ENCODE measurements around the gene FMNL1. TPM values are rescaled to one million over a fixed set of nuclear protein-coding genes. Genes with fewer than 3 reads are reported as not detected.

FMNL1 gene
- total RNA-seq, 1 experiment from 2014 or later = 3.0 TPM

- Mint-ChIP-seq H3K27ac (ENCODE audit: unreplicated experiment) (no peak overlapping the region), H3K36me3 (ENCODE audit: insufficient read depth, unreplicated experiment) (no peaks in the 10 kb centered on the region), H3K4me1 (ENCODE audit: low read depth, unreplicated experiment) (no peaks in the 10 kb centered on the region), H3K9me3 (ENCODE audit: unreplicated experiment) (no peaks in the 10 kb centered on the region), H3K27me3 (ENCODE audit: insufficient read depth, unreplicated experiment) (peaks cover 4% of the 10 kb centered on the region), H3K4me3 (ENCODE audit: unreplicated experiment) (no peak overlapping the region)
- intact Hi-C loops (cut with micrococcal nuclease; ENCODE audit: unreplicated experiment) = loop anchor here (5.0 kb wide), 1 partner anchor 197 kb away; no protein-coding TSS in a partner anchor
- ChIA-PET CTCF (interaction anchor here (0.9 to 2.6 kb wide), 4 partner anchors 10 to 95 kb away, joined by 3 to 23 read pairs (median 12); partner anchors contain the start of gene ACBD4), POLR2A (interaction anchor here (1.9 kb wide), 1 partner anchor 82 kb away, joined by 7 read pairs; the partner anchor contains the start of gene HEXIM1)
- DNase-seq = no peak
- H3K27me3 ChIP-seq (replicated peaks; ENCODE audit: control insufficient read depth, insufficient read depth, low read length) = no peaks in the 10 kb centered on the region
- no peak overlapping the region for H3K4me3 ChIP-seq (ENCODE audit: low read depth, low read length)
- no peaks in the 10 kb centered on the region for H3K9me3 ChIP-seq
- no peak for TF ChIP-seq CTCF (IDR thresholded peaks at IDR 0.05; ENCODE audit: insufficient read depth in 1 of 2, low read depth in 1 of 2, low read length in 1 of 2, severe bottlenecking in 1 of 2, unreplicated experiment in 1 of 2)
- no peaks in the 10 kb centered on the region for H3K36me3 ChIP-seq (ENCODE audit: control insufficient read depth, insufficient read depth, low read length)
- peaks cover 18% of the 10 kb centered on the region for H3K4me1 ChIP-seq
- no TSS peak for BruUV-seq (replicated peaks)
Observed at GRCh38 chr17:45229681-45230409, 8.2 kb downstream of the FMNL1 start.

- Mint-ChIP-seq H3K27ac (ENCODE audit: unreplicated experiment) (no peak overlapping the region), H3K4me1 (ENCODE audit: low read depth, unreplicated experiment) (no peaks in the 10 kb centered on the region), H3K9me3 (ENCODE audit: unreplicated experiment) (no peaks in the 10 kb centered on the region), H3K36me3 (ENCODE audit: insufficient read depth, unreplicated experiment) (no peaks in the 10 kb centered on the region), H3K27me3 (ENCODE audit: insufficient read depth, unreplicated experiment) (peaks cover 4% of the 10 kb centered on the region), H3K4me3 (ENCODE audit: unreplicated experiment) (no peak overlapping the region)
- CTCF ChIA-PET = interaction anchor here (1.5 to 2.6 kb wide), 4 partner anchors 11 to 195 kb away, joined by 3 to 23 read pairs (median 14); partner anchors contain the start of gene ACBD4
- BruUV-seq (replicated peaks) = no TSS peak
- Histone ChIP-seq H3K9me3 (no peaks in the 10 kb centered on the region), H3K4me3 (ENCODE audit: low read depth, low read length) (no peak overlapping the region), H3K36me3 (ENCODE audit: control insufficient read depth, insufficient read depth, low read length) (no peaks in the 10 kb centered on the region), H3K4me1 (peaks cover 18% of the 10 kb centered on the region), H3K27me3 (replicated peaks; ENCODE audit: control insufficient read depth, insufficient read depth, low read length) (no peaks in the 10 kb centered on the region)
- intact Hi-C loops (cut with micrococcal nuclease; ENCODE audit: unreplicated experiment) = loop anchor here (5.0 kb wide), 1 partner anchor 197 kb away; no protein-coding TSS in a partner anchor
- DNase-seq = no peak
- no peak for TF ChIP-seq CTCF (IDR thresholded peaks at IDR 0.05; ENCODE audit: insufficient read depth in 1 of 2, low read depth in 1 of 2, low read length in 1 of 2, severe bottlenecking in 1 of 2, unreplicated experiment in 1 of 2)
- POLR2A ChIA-PET = no interaction called here
Observed at GRCh38 chr17:45230410-45230786, 8.7 kb downstream of the FMNL1 start.

GRCh38 chr17:45230787-45231480 lies 9.2 kb downstream of the FMNL1 start:
- peaks cover 18% of the 10 kb centered on the region for H3K4me1 ChIP-seq
- intact Hi-C loops (cut with micrococcal nuclease; ENCODE audit: unreplicated experiment) = loop anchor here (5.0 kb wide), 1 partner anchor 196 kb away; no protein-coding TSS in a partner anchor
- ChIA-PET POLR2A (interaction anchor here (1.0 kb wide), 1 partner anchor 34 kb away, joined by 3 read pairs; no protein-coding TSS in a partner anchor), CTCF (interaction anchor here (1.4 to 2.6 kb wide), 5 partner anchors 11 to 194 kb away, joined by 3 to 23 read pairs (median 6); partner anchors contain the start of gene ACBD4)
- TF ChIP-seq CTCF (IDR thresholded peaks at IDR 0.05; ENCODE audit: insufficient read depth in 1 of 2, low read depth in 1 of 2, low read length in 1 of 2, severe bottlenecking in 1 of 2, unreplicated experiment in 1 of 2) = no peak
- Mint-ChIP-seq H3K27me3 (ENCODE audit: insufficient read depth, unreplicated experiment) (peaks cover 4% of the 10 kb centered on the region), H3K27ac (ENCODE audit: unreplicated experiment) (no peak overlapping the region), H3K9me3 (ENCODE audit: unreplicated experiment) (no peaks in the 10 kb centered on the region), H3K4me1 (ENCODE audit: low read depth, unreplicated experiment) (no peaks in the 10 kb centered on the region), H3K36me3 (ENCODE audit: insufficient read depth, unreplicated experiment) (no peaks in the 10 kb centered on the region), H3K4me3 (ENCODE audit: unreplicated experiment) (no peak overlapping the region)
- DNase-seq = no peak
- BruUV-seq (replicated peaks) = no TSS peak
- no peaks in the 10 kb centered on the region for H3K36me3 ChIP-seq (ENCODE audit: control insufficient read depth, insufficient read depth, low read length)
- no peak overlapping the region for H3K4me3 ChIP-seq (ENCODE audit: low read depth, low read length)
- H3K27me3 ChIP-seq (replicated peaks; ENCODE audit: control insufficient read depth, insufficient read depth, low read length) = no peaks in the 10 kb centered on the region
- no peaks in the 10 kb centered on the region for H3K9me3 ChIP-seq
